IPS DF 19.7 (cell line): ENCODE results near the gene HTR2C.
A peak's percentile ranks its signal among the peaks of the same experiment; 100 is the strongest.
"Not testable (repeated sequence)": the region's sequence is repeated elsewhere in the genome, so short reads cannot be mapped to it uniquely, and the experiment has no call there.

ENCODE experiments used
- DNase-seq: peaks from one replicate; pipeline ENCODE4 v3.0.0-alpha.2; 2013; ENCODE audit warnings: low read depth, low spot score

The HTR2C gene

GRCh38 chrX:114712466-114712865, 128.6 kb downstream of the HTR2C start:
- no peak for DNase-seq

GRCh38 chrX:114715096-114715495, 131.2 kb downstream of the HTR2C start:
- DNase-seq, result no peak

- no peak for DNase-seq
Measured at GRCh38 chrX:114717921-114718320, 134.0 kb downstream of the HTR2C start.

GRCh38 chrX:114766541-114766940, 182.7 kb downstream of the HTR2C start:
- no peak for DNase-seq

- DNase-seq, result no peak
Measured at GRCh38 chrX:114774691-114775090, 190.8 kb downstream of the HTR2C start.

GRCh38 chrX:114782925-114783324, 199.0 kb downstream of the HTR2C start:
- no peak for DNase-seq

- no peak for DNase-seq
Measured at GRCh38 chrX:114787061-114787460, 203.2 kb downstream of the HTR2C start.

GRCh38 chrX:114797494-114797893, 213.6 kb downstream of the HTR2C start:
- DNase-seq, result no peak

GRCh38 chrX:114798907-114799306, 215.0 kb downstream of the HTR2C start:
- DNase-seq, result no peak

- no peak for DNase-seq
Measured at GRCh38 chrX:114800719-114801118, 216.8 kb downstream of the HTR2C start.

- no peak for DNase-seq
Measured at GRCh38 chrX:114819509-114819908, 235.6 kb downstream of the HTR2C start.

GRCh38 chrX:114841051-114841450, 257.2 kb downstream of the HTR2C start:
- no peak for DNase-seq

- DNase-seq, result no peak
Measured at GRCh38 chrX:114842181-114842580, 258.3 kb downstream of the HTR2C start.

GRCh38 chrX:114889481-114889880, 305.6 kb downstream of the HTR2C start:
- no peak for DNase-seq

- no peak for DNase-seq
Measured at GRCh38 chrX:114903618-114904017, 319.7 kb downstream of the HTR2C start.

GRCh38 chrX:114905251-114905650, 321.4 kb downstream of the HTR2C start:
- DNase-seq, result no peak

- DNase-seq, result no peak
Measured at GRCh38 chrX:114906984-114907510, 323.2 kb downstream of the HTR2C start.

- DNase-seq, result no peak
Measured at GRCh38 chrX:114924423-114924822, 340.5 kb downstream of the HTR2C start.

GRCh38 chrX:114924856-114925255, 341.0 kb downstream of the HTR2C start:
- DNase-seq, result no peak

GRCh38 chrX:114930227-114930626, 346.3 kb downstream of the HTR2C start:
- no peak for DNase-seq

- DNase-seq, result no peak
Measured at GRCh38 chrX:114932550-114932949, 348.7 kb downstream of the HTR2C start.

- not testable (repeated sequence) for DNase-seq
Measured at GRCh38 chrX:114933291-114933690, 349.4 kb downstream of the HTR2C start.

GRCh38 chrX:114937090-114937489, 353.2 kb downstream of the HTR2C start:
- not testable (repeated sequence) for DNase-seq

- peak; percentile 7 for DNase-seq
Measured at GRCh38 chrX:114952696-114953095, 368.8 kb downstream of the HTR2C start.
